Osteoblast (primary cell): ENCODE results near the gene TOMM22. TPM values are rescaled to one million over a fixed set of nuclear protein-coding genes. Genes with fewer than 3 reads are reported as not detected.

Experiments
- DNase-seq: peaks from one replicate; pipeline ENCODE4 v3.0.0; 2011; ENCODE audit warnings: low spot score, mixed read lengths; ENCODE audit not compliant: insufficient read length; ENCODE audit errors: missing footprints
- H2AFZ ChIP-seq: 2 replicates; pipeline ENCODE4 v1.6.0; 2011; ENCODE audit warnings: mild to moderate bottlenecking, low read length
- H3K27ac ChIP-seq: 2 replicates; pipeline ENCODE4 v1.5.1; 2011; ENCODE audit warnings: mild to moderate bottlenecking, low read depth, low read length, moderate library complexity
- H3K27me3 ChIP-seq: 2 replicates; pipeline ENCODE4 v1.6.0; 2012; ENCODE audit warnings: mild to moderate bottlenecking, control low read depth, inconsistent platforms, low read length, moderate library complexity; ENCODE audit not compliant: insufficient read depth
- H3K36me3 ChIP-seq: 2 replicates; pipeline ENCODE4 v1.5.1; 2011; ENCODE audit warnings: mild to moderate bottlenecking, low read length, control low read depth, moderate library complexity; ENCODE audit not compliant: insufficient read depth
- H3K4me1 ChIP-seq: 2 replicates; pipeline ENCODE4 v1.5.1; 2011; ENCODE audit warnings: mild to moderate bottlenecking, low read length, control low read depth, moderate library complexity; ENCODE audit not compliant: insufficient read depth
- H3K4me2 ChIP-seq: 2 replicates; pipeline ENCODE4 v1.6.0; 2011; ENCODE audit warnings: mild to moderate bottlenecking, low read length; ENCODE audit not compliant: insufficient read depth
- H3K4me3 ChIP-seq: fragments of 200-600 bp; sonication (generic); 3 replicates; pipeline ENCODE4 v1.5.1; 2012; ENCODE audit warnings: mild to moderate bottlenecking, low read length, inconsistent platforms; ENCODE audit not compliant: insufficient read depth
- H3K79me2 ChIP-seq: 2 replicates; pipeline ENCODE4 v1.6.0; 2012; ENCODE audit warnings: mild to moderate bottlenecking, low read length, control low read depth, inconsistent platforms; ENCODE audit not compliant: insufficient read depth
- H3K9me3 ChIP-seq: 2 replicates; pipeline ENCODE4 v1.5.1; 2011; ENCODE audit warnings: low read depth, low read length, control low read depth
- H4K20me1 ChIP-seq: 2 replicates; pipeline ENCODE4 v1.6.0; 2012; ENCODE audit warnings: mild to moderate bottlenecking, low read length, control low read depth; ENCODE audit not compliant: insufficient read depth
- CTCF ChIP-seq: IDR thresholded peaks from 2 replicates; pipeline ENCODE4 v1.5.1; 2011; ENCODE audit warnings: mild to moderate bottlenecking, low read depth, low read length, moderate library complexity; ENCODE audit errors: extremely low read depth
- total RNA-seq: library from RNA; depleted of rRNA; stranded (reverse); fragments of >200 nt; gene quantifications from 2 replicates; pipeline ENCODE4 v1.2.3, GENCODE V29; 2012

TOMM22 gene
- total RNA-seq: 57.2 and 60.4 TPM in 2 replicates

GRCh38 chr22:38681582-38682335 is at the start of gene TOMM22:
TOMM22 (plus strand) TSS chr22:38681957; CDS start chr22:38681979, 22 bp downstream.
- DNase-seq: peak; percentile 99
- H3K36me3 ChIP-seq: peaks cover 35% of the 10 kb centered on the region
- H3K4me1 ChIP-seq: peaks cover 13% of the 10 kb centered on the region
- no peaks in the 10 kb centered on the region for H3K27me3 ChIP-seq
- H3K79me2 ChIP-seq: peaks cover 23% of the 10 kb centered on the region
- no peaks in the 10 kb centered on the region for H3K9me3 ChIP-seq
- peak within 1 kb of the TSS; percentile 99 for H3K4me2 ChIP-seq
- H3K27ac ChIP-seq: peak within 1 kb of the TSS; percentile 72
- H4K20me1 ChIP-seq: peaks cover 9% of the 10 kb centered on the region
- peak within 1 kb of the TSS; percentile 99 for H2AFZ ChIP-seq
- H3K4me3 ChIP-seq: peak within 1 kb of the TSS; percentile 100
- peak; percentile 74 for TF ChIP-seq CTCF

- no peak overlapping the region for H3K27ac ChIP-seq
- DNase-seq: no peak
- no peak overlapping the region for H2AFZ ChIP-seq
- no peaks in the 10 kb centered on the region for H3K79me2 ChIP-seq
- no peaks in the 10 kb centered on the region for H3K27me3 ChIP-seq
- no peaks in the 10 kb centered on the region for H4K20me1 ChIP-seq
- TF ChIP-seq CTCF: no peak
- no peaks in the 10 kb centered on the region for H3K4me1 ChIP-seq
- H3K4me3 ChIP-seq: no peak overlapping the region
- peaks cover 8% of the 10 kb centered on the region for H3K36me3 ChIP-seq
- no peaks in the 10 kb centered on the region for H3K9me3 ChIP-seq
- no peak overlapping the region for H3K4me2 ChIP-seq
Measured at GRCh38 chr22:38632528-38632927, 49.2 kb upstream of the TOMM22 start.

GRCh38 chr22:38638216-38638615 is 43.5 kb upstream of the TOMM22 start:
- no peaks in the 10 kb centered on the region for H3K4me1 ChIP-seq
- no peak overlapping the region for H3K4me3 ChIP-seq
- no peak overlapping the region for H3K4me2 ChIP-seq
- H3K9me3 ChIP-seq: no peaks in the 10 kb centered on the region
- no peak for DNase-seq
- H4K20me1 ChIP-seq: no peaks in the 10 kb centered on the region
- H3K27me3 ChIP-seq: no peaks in the 10 kb centered on the region
- H2AFZ ChIP-seq: no peak overlapping the region
- H3K36me3 ChIP-seq: peaks cover 8% of the 10 kb centered on the region
- H3K27ac ChIP-seq: no peak overlapping the region
- H3K79me2 ChIP-seq: no peaks in the 10 kb centered on the region
- TF ChIP-seq CTCF: no peak

GRCh38 chr22:38638728-38639127 is 43.0 kb upstream of the TOMM22 start:
- peaks cover 8% of the 10 kb centered on the region for H3K36me3 ChIP-seq
- no peaks in the 10 kb centered on the region for H4K20me1 ChIP-seq
- no peaks in the 10 kb centered on the region for H3K9me3 ChIP-seq
- no peak for DNase-seq
- TF ChIP-seq CTCF: no peak
- H3K27ac ChIP-seq: no peak overlapping the region
- H2AFZ ChIP-seq: no peak overlapping the region
- H3K4me1 ChIP-seq: no peaks in the 10 kb centered on the region
- H3K27me3 ChIP-seq: no peaks in the 10 kb centered on the region
- H3K79me2 ChIP-seq: no peaks in the 10 kb centered on the region
- H3K4me3 ChIP-seq: no peak overlapping the region
- H3K4me2 ChIP-seq: no peak overlapping the region
